Muscle of leg (tissue), 11 donors: ENCODE measurements around the gene NBEA. TPM values are rescaled to one million over a fixed set of nuclear protein-coding genes. Genes with fewer than 3 reads are reported as not detected.
"Not testable (repeated sequence)": the region's sequence is repeated elsewhere in the genome, so short reads cannot be mapped to it uniquely, and the experiment has no call there.

Experiments used
- DNase-seq: peaks from one replicate; pipeline ENCODE4 v3.0.0; 2013
- H3K27ac ChIP-seq: one replicate; pipeline ENCODE4 v1.5.1; 2013; ENCODE audit warnings: mild to moderate bottlenecking, low read length, control low read depth
- H3K27me3 ChIP-seq: one replicate; pipeline ENCODE4 v1.6.1; 2013; ENCODE audit warnings: low read length; ENCODE audit not compliant: control insufficient read depth, insufficient read depth
- H3K36me3 ChIP-seq: one replicate; pipeline ENCODE4 v1.6.1; 2013; ENCODE audit warnings: low read length; ENCODE audit not compliant: control insufficient read depth, insufficient read depth
- H3K4me1 ChIP-seq: one replicate; pipeline ENCODE4 v1.6.1; 2013; ENCODE audit warnings: low read length; ENCODE audit not compliant: control insufficient read depth, insufficient read depth
- H3K4me3 ChIP-seq: one replicate; pipeline ENCODE4 v1.5.1; 2013; ENCODE audit warnings: low read length, control low read depth
- H3K9me3 ChIP-seq: replicated peaks from 2 replicates; pipeline ENCODE4 v1.6.1; 2013; ENCODE audit warnings: low read depth, low read length; ENCODE audit not compliant: control insufficient read depth
- WGBS: methylation state at CpG from one replicate; pipeline ENCODE4 v1.1.5; 2013; ENCODE audit warnings: missing lambda C conversion rate; ENCODE audit not compliant: insufficient coverage; 5-methylcytosine and 5-hydroxymethylcytosine counted together
- polyA plus RNA-seq, 8 donors: library from polyadenylated mRNA; unstranded; fragments of 120-200 nt; gene quantifications; one replicate each; pipeline versions ENCODE4 v1.2.1 to v1.2.3, GENCODE V29; 2013; ENCODE audit warnings: inconsistent platforms in 1 of 8, low replicate concordance in 1 of 8; ENCODE audit not compliant: insufficient read length in 8 of 8, insufficient read depth in 1 of 8
- total RNA-seq: library from RNA; stranded (reverse); fragments of 120-200 nt; gene quantifications from one replicate; pipeline ENCODE4 v1.2.4, GENCODE V29; 2013

NBEA gene
- total and polyA plus RNA-seq, 9 donors, result 10.1 to 19.8 (median 16.0) TPM

- 70% methylated on average over 2 of the region's 7 CpGs for WGBS
- H3K36me3 ChIP-seq, result no peaks in the 10 kb centered on the region
- DNase-seq, result no peak
- H3K4me1 ChIP-seq, result peaks cover 4% of the 10 kb centered on the region
- H3K27me3 ChIP-seq, result no peaks in the 10 kb centered on the region
- H3K9me3 ChIP-seq, result no peaks in the 10 kb centered on the region
- H3K27ac ChIP-seq, result no peak overlapping the region
- H3K4me3 ChIP-seq, result no peak overlapping the region
Observed at GRCh38 chr13:35646056-35646774, 704.1 kb downstream of the NBEA start.

GRCh38 chr13:35648201-35648600 lies 706.1 kb downstream of the NBEA start:
- Histone ChIP-seq H3K9me3 (no peaks in the 10 kb centered on the region), H3K4me3 (no peak overlapping the region), H3K4me1 (peaks cover 4% of the 10 kb centered on the region), H3K36me3 (no peaks in the 10 kb centered on the region), H3K27ac (peak overlapping the region; percentile 74), H3K27me3 (no peaks in the 10 kb centered on the region)
- no CpG with 5 or more reads among the region's 4 CpGs for WGBS
- peak; percentile 80 for DNase-seq

GRCh38 chr13:35649162-35649561 lies 707.1 kb downstream of the NBEA start:
- no peaks in the 10 kb centered on the region for H3K27me3 ChIP-seq
- no peaks in the 10 kb centered on the region for H3K9me3 ChIP-seq
- H3K4me3 ChIP-seq, result no peak overlapping the region
- WGBS, result 83% methylated on average over 2 of the region's 4 CpGs
- H3K4me1 ChIP-seq, result peaks cover 4% of the 10 kb centered on the region
- no peaks in the 10 kb centered on the region for H3K36me3 ChIP-seq
- DNase-seq, result peak; percentile 55
- H3K27ac ChIP-seq, result peak overlapping the region; percentile 38

- 100% methylated on average over 1 of the region's 4 CpGs for WGBS
- Histone ChIP-seq H3K36me3 (no peaks in the 10 kb centered on the region), H3K4me3 (no peak overlapping the region), H3K27ac (no peak overlapping the region), H3K4me1 (no peaks in the 10 kb centered on the region), H3K9me3 (no peaks in the 10 kb centered on the region), H3K27me3 (no peaks in the 10 kb centered on the region)
- no peak for DNase-seq
Observed at GRCh38 chr13:35659796-35660195, 717.7 kb downstream of the NBEA start.

GRCh38 chr13:35664747-35665146 lies 722.7 kb downstream of the NBEA start:
- H3K27me3 ChIP-seq, result no peaks in the 10 kb centered on the region
- WGBS, result no CpG with 5 or more reads among the region's 7 CpGs
- H3K9me3 ChIP-seq, result no peaks in the 10 kb centered on the region
- DNase-seq, result no peak
- H3K4me3 ChIP-seq, result no peak overlapping the region
- H3K27ac ChIP-seq, result no peak overlapping the region
- no peaks in the 10 kb centered on the region for H3K4me1 ChIP-seq
- peaks cover 10% of the 10 kb centered on the region for H3K36me3 ChIP-seq

- no peaks in the 10 kb centered on the region for H3K9me3 ChIP-seq
- H3K27ac ChIP-seq, result no peak overlapping the region
- H3K36me3 ChIP-seq, result peaks cover 10% of the 10 kb centered on the region
- peaks cover 7% of the 10 kb centered on the region for H3K4me1 ChIP-seq
- peak; percentile 73 for DNase-seq
- WGBS, result no CpG with 5 or more reads among the region's 4 CpGs
- no peaks in the 10 kb centered on the region for H3K27me3 ChIP-seq
- no peak overlapping the region for H3K4me3 ChIP-seq
Observed at GRCh38 chr13:35669321-35669720, 727.3 kb downstream of the NBEA start.

GRCh38 chr13:35672611-35673010 lies 730.5 kb downstream of the NBEA start:
- DNase-seq, result peak; percentile 62
- peaks cover 5% of the 10 kb centered on the region for H3K36me3 ChIP-seq
- H3K4me1 ChIP-seq, result peaks cover 7% of the 10 kb centered on the region
- H3K27ac ChIP-seq, result peak overlapping the region; percentile 30
- H3K4me3 ChIP-seq, result no peak overlapping the region
- H3K27me3 ChIP-seq, result no peaks in the 10 kb centered on the region
- 37% methylated on average over 5 of the region's 6 CpGs for WGBS
- H3K9me3 ChIP-seq, result peaks cover 3% of the 10 kb centered on the region

GRCh38 chr13:35675651-35676050 lies 733.6 kb downstream of the NBEA start:
- Histone ChIP-seq H3K27me3 (no peaks in the 10 kb centered on the region), H3K36me3 (no peaks in the 10 kb centered on the region), H3K27ac (no peak overlapping the region), H3K9me3 (peaks cover 3% of the 10 kb centered on the region), H3K4me3 (no peak overlapping the region), H3K4me1 (peaks cover 7% of the 10 kb centered on the region)
- no peak for DNase-seq
- 96% methylated on average over 3 of the region's 4 CpGs for WGBS

GRCh38 chr13:35677863-35678262 lies 735.8 kb downstream of the NBEA start:
- not testable (repeated sequence) for H3K9me3 ChIP-seq, H3K36me3 ChIP-seq, H3K27ac ChIP-seq, H3K27me3 ChIP-seq, H3K4me3 ChIP-seq, DNase-seq, H3K4me1 ChIP-seq
- 100% methylated on average over 2 of the region's 6 CpGs for WGBS

- Histone ChIP-seq H3K9me3 (peaks cover 3% of the 10 kb centered on the region), H3K27ac (no peak overlapping the region)
- WGBS, result 0% methylated on average over 1 of the region's 6 CpGs
Observed at GRCh38 chr13:35681685-35682084, 739.6 kb downstream of the NBEA start.

GRCh38 chr13:35684432-35684831 lies 742.4 kb downstream of the NBEA start:
- 82% methylated on average over 5 of the region's 5 CpGs for WGBS
- no peaks in the 10 kb centered on the region for H3K27me3 ChIP-seq
- H3K4me1 ChIP-seq, result peaks cover 6% of the 10 kb centered on the region
- H3K4me3 ChIP-seq, result no peak overlapping the region
- H3K36me3 ChIP-seq, result no peaks in the 10 kb centered on the region
- no peak for DNase-seq
- no peaks in the 10 kb centered on the region for H3K9me3 ChIP-seq
- H3K27ac ChIP-seq, result no peak overlapping the region

More at GRCh38 chr13:35681685-35682084, 739.6 kb downstream of the NBEA start:
- Histone ChIP-seq H3K4me1 (peaks cover 2% of the 10 kb centered on the region), H3K27me3 (no peaks in the 10 kb centered on the region), H3K4me3 (no peak overlapping the region), H3K36me3 (no peaks in the 10 kb centered on the region)
- DNase-seq, result peak; percentile 49
